Gastrocnemius medialis (tissue), 4 donors: ENCODE measurements around the gene CDH4.

ENCODE experiments used
- POLR2A ChIP-seq, 2 donors: fragments of 450-650 bp; IDR thresholded peaks; one replicate each; pipeline ENCODE4 v1.6.1; 2017; ENCODE audit warnings: antibody characterized with exemption in 2 of 2, mild to moderate bottlenecking in 2 of 2, moderate library complexity in 2 of 2
- TF ChIP-seq, protein P1 (sequence below), 5 experiments: fragments of 450-650 bp in 3 of 5; fragments of 200-600 bp in 2 of 5; sonication (generic) in 2 of 5; IDR thresholded peaks in 4 of 5; conservative IDR thresholded peaks in 1 of 5; 1 replicate in 4 of 5; 2 replicates in 1 of 5; pipeline ENCODE4 v1.5.1; 2016 to 2019; ENCODE audit warnings: antibody characterized with exemption in 5 of 5, mild to moderate bottlenecking in 3 of 5, moderate library complexity in 3 of 5

DNA sequence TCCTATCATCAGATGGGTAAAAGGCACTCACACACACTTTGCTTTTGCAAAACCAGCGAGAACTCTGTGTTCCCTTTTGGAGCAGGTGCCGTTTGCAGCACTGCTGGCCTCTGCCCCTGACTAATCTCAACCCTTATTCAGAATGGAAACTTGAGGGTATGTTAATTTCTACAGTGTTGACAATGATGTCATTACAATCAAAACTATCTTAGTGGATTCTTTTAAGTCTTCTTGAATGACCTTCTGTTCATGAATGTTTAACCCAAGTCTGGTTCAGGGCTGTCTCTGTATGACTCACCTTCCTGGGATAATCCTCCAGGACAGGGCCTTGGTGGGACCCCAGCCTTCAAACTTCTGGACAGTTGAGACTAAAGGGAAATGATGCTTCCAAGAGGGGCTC lies 197.9 kb downstream of the CDH4 start:
- TF ChIP-seq, protein P1, sequence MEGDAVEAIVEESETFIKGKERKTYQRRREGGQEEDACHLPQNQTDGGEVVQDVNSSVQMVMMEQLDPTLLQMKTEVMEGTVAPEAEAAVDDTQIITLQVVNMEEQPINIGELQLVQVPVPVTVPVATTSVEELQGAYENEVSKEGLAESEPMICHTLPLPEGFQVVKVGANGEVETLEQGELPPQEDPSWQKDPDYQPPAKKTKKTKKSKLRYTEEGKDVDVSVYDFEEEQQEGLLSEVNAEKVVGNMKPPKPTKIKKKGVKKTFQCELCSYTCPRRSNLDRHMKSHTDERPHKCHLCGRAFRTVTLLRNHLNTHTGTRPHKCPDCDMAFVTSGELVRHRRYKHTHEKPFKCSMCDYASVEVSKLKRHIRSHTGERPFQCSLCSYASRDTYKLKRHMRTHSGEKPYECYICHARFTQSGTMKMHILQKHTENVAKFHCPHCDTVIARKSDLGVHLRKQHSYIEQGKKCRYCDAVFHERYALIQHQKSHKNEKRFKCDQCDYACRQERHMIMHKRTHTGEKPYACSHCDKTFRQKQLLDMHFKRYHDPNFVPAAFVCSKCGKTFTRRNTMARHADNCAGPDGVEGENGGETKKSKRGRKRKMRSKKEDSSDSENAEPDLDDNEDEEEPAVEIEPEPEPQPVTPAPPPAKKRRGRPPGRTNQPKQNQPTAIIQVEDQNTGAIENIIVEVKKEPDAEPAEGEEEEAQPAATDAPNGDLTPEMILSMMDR (IDR thresholded peaks at IDR 0.05 in 4 of 5, conservative IDR thresholded peaks at IDR 0.05 in 1 of 5), result no peak
- TF ChIP-seq POLR2A (IDR thresholded peaks at IDR 0.05), result no peak
